HL-60 (cell line): ENCODE measurements around the gene GALNT14.

ENCODE experiments used
- CTCF ChIP-seq: IDR thresholded peaks from one replicate; pipeline ENCODE4 v1.5.1; 2011; ENCODE audit warnings: low read length, control low read depth, inconsistent platforms; ENCODE audit not compliant: insufficient read depth
- POLR2AphosphoS5 ChIP-seq: IDR thresholded peaks from 2 replicates; pipeline ENCODE4 v1.6.1; 2012; ENCODE audit warnings: low read depth
- REST ChIP-seq: IDR thresholded peaks from 2 replicates; pipeline ENCODE4 v1.6.1; 2012; ENCODE audit warnings: low read depth; ENCODE audit not compliant: insufficient replicate concordance
- SPI1 ChIP-seq: IDR thresholded peaks from 2 replicates; pipeline ENCODE4 v1.6.1; 2012; ENCODE audit warnings: low read depth, mild to moderate bottlenecking, borderline replicate concordance

GRCh38 chr2:30994227-30995056 lies 143.8 kb downstream of the GALNT14 start:
- TF ChIP-seq CTCF (no peak), POLR2AphosphoS5 (no peak), REST (no peak), SPI1 (no peak)
